K562 (cell line): ENCODE results near the gene HSD3B7. TPM values are rescaled to one million over a fixed set of nuclear protein-coding genes. Genes with fewer than 3 reads are reported as not detected.

Source experiments
- CCNT2 ChIP-seq: IDR thresholded peaks from 2 replicates; pipeline ENCODE4 v1.6.1; 2011; ENCODE audit warnings: borderline replicate concordance, low read depth, mild to moderate bottlenecking, moderate library complexity, mixed read lengths, low read length; ENCODE audit not compliant: insufficient read length; ENCODE audit errors: extremely low read depth
- DIDO1 ChIP-seq: fragments of 450-650 bp; IDR thresholded peaks from 2 replicates; pipeline ENCODE4 v1.6.1; 2016; ENCODE audit warnings: low read depth, missing biosample characterization, missing genetic modification characterization
- E2F5 ChIP-seq: sonication (generic); formaldehyde crosslinking; IDR thresholded peaks from 2 replicates; pipeline ENCODE4 v1.8.0; 2022; ENCODE audit warnings: mild to moderate bottlenecking, missing genetic modification reagents
- HDAC2 ChIP-seq: fragments of 450-650 bp; IDR thresholded peaks from 2 replicates; pipeline ENCODE4 v1.6.1; 2016; ENCODE audit warnings: mild to moderate bottlenecking
- MECOM ChIP-seq: fragments of 250-450 bp; sonication (Bioruptor Pico); IDR thresholded peaks from 2 replicates; pipeline ENCODE4 v1.8.0; 2022; ENCODE audit warnings: inconsistent platforms
- PHF8 ChIP-seq: fragments of 200-600 bp; sonication (generic); IDR thresholded peaks from 2 replicates; pipeline ENCODE4 v1.6.1; 2012; ENCODE audit warnings: mixed run types, mild to moderate bottlenecking, inconsistent platforms, low read length, moderate library complexity, borderline replicate concordance
- SMARCC2 ChIP-seq: fragments of 450-650 bp; IDR thresholded peaks from 2 replicates; pipeline ENCODE4 v1.6.1; 2017; ENCODE audit warnings: antibody characterized with exemption, moderate library complexity, mild to moderate bottlenecking, low read depth
- SRSF1 ChIP-seq: fragments of 200-400 bp; formaldehyde crosslinking; IDR thresholded peaks from 2 replicates; pipeline ENCODE4 v1.6.1; 2017; ENCODE audit warnings: mild to moderate bottlenecking, low read depth, low read length, moderate library complexity
- TCF15 ChIP-seq: fragments of 250-450 bp; sonication (Bioruptor Pico); IDR thresholded peaks from 2 replicates; pipeline ENCODE4 v1.8.0; 2022; ENCODE audit warnings: moderate library complexity, mild to moderate bottlenecking, inconsistent platforms
- ZNF134 ChIP-seq: fragments of 250-450 bp; sonication (Bioruptor Pico); conservative IDR thresholded peaks from 2 replicates; pipeline ENCODE4 v1.4.0; 2020
- ZNF311 ChIP-seq: fragments of 250-450 bp; sonication (Bioruptor Pico); IDR thresholded peaks from 2 replicates; pipeline ENCODE4 v1.4.0; 2020; ENCODE audit warnings: mild to moderate bottlenecking, moderate library complexity
- ZNF512 ChIP-seq: IDR thresholded peaks from 2 replicates; pipeline ENCODE4 v1.6.1; 2016; ENCODE audit warnings: missing genetic modification characterization, missing compliant biosample characterization
- ZNF551 ChIP-seq: fragments of 250-450 bp; sonication (Bioruptor Pico); IDR thresholded peaks from 2 replicates; pipeline ENCODE4 v1.5.0; 2021; ENCODE audit warnings: mild to moderate bottlenecking, moderate library complexity
- ZNF584 ChIP-seq: fragments of 200-800 bp; sonication (Bioruptor generic); IDR thresholded peaks from 2 replicates; pipeline ENCODE4 v1.6.1; 2016; ENCODE audit warnings: low read depth, mild to moderate bottlenecking, missing genetic modification characterization, missing compliant biosample characterization
- polyA plus RNA-seq, 8 experiments: library from polyadenylated mRNA; depleted of rRNA in 4 of 8; stranded (reverse) in 5 of 8; unstranded in 3 of 8; fragments of >200 nt; fragmentation: Nextera tagmentation in 2 of 8; fragmentation: Illumina TruSeq in 1 of 8; extraction: Ambion mirVana in 2 of 8; extraction: Trizol in 1 of 8; gene quantifications; 2 replicates each; pipeline versions ENCODE4 v1.2.1 to v1.2.3, GENCODE V29; 2011 to 2014; ENCODE audit warnings: inconsistent platforms in 1 of 8, missing spikeins in 1 of 8
- total RNA-seq, 7 experiments: library from RNA; depleted of rRNA in 6 of 7; stranded (reverse); fragments of >200 nt in 6 of 7; fragmentation: Illumina TruSeq in 2 of 7; extraction: Trizol in 2 of 7; gene quantifications; 2 replicates each; pipeline versions ENCODE4 v1.2.1 to v1.2.3, GENCODE V29; 2011 to 2021; ENCODE audit warnings: low replicate concordance in 1 of 7
- TF ChIP-seq, protein P1 (sequence below): fragments of 450-650 bp; IDR thresholded peaks from 2 replicates; pipeline ENCODE4 v1.6.1; 2016; ENCODE audit warnings: low read depth
- TF ChIP-seq, protein P2 (sequence below): fragments of 250-450 bp; sonication (Bioruptor Pico); IDR thresholded peaks from 2 replicates; pipeline ENCODE4 v1.6.1; 2021; ENCODE audit warnings: mild to moderate bottlenecking

HSD3B7 gene
- total and polyA plus RNA-seq, 9 of the 15 experiments (the other 6 are each of a cell fraction or from before 2014, with no cell fraction given) = 5.4 to 49.1 (median 23.0) TPM

DNA sequence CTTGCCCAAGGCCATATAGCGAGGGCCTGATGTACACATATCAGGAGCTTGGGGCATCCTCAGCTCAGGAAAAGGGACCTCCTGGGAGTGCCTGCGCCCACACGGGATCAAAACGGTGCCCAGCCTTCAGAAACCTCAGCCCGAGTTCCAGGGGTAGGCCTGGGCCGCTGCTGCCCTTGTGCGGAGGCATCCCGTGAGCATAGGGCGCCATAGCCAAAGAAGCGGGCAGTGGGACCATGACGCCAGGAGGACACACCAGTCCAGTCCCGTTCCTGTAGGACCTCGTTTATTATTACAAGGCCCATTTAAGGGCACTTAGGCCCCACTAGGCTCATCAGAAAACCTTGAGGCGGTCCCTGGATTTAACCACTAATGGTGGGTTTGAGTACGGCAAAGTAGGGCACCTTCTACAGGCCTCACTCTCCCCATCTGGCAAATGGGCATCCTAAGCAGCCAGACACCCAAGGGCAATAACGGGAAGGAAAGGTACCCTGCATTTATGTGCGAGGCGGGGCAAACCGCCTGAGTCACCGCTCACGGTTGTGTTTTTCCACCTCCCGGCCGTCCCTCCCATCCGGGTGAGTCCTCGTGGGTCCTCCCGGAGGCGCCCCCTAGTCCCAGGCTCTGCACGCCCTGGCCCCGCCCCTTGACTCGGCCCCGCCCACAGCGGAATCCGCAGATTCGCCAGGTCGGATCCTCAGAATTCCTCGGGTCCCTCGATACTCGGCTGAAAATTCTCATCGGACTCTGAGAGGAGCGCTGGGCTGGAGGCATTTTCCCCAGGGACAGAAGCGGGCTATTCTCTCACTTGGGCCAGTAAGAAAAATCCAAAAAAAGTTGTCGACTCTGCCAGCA lies 28.2 kb upstream of the HSD3B7 start (continued):
- TF ChIP-seq, protein P1, sequence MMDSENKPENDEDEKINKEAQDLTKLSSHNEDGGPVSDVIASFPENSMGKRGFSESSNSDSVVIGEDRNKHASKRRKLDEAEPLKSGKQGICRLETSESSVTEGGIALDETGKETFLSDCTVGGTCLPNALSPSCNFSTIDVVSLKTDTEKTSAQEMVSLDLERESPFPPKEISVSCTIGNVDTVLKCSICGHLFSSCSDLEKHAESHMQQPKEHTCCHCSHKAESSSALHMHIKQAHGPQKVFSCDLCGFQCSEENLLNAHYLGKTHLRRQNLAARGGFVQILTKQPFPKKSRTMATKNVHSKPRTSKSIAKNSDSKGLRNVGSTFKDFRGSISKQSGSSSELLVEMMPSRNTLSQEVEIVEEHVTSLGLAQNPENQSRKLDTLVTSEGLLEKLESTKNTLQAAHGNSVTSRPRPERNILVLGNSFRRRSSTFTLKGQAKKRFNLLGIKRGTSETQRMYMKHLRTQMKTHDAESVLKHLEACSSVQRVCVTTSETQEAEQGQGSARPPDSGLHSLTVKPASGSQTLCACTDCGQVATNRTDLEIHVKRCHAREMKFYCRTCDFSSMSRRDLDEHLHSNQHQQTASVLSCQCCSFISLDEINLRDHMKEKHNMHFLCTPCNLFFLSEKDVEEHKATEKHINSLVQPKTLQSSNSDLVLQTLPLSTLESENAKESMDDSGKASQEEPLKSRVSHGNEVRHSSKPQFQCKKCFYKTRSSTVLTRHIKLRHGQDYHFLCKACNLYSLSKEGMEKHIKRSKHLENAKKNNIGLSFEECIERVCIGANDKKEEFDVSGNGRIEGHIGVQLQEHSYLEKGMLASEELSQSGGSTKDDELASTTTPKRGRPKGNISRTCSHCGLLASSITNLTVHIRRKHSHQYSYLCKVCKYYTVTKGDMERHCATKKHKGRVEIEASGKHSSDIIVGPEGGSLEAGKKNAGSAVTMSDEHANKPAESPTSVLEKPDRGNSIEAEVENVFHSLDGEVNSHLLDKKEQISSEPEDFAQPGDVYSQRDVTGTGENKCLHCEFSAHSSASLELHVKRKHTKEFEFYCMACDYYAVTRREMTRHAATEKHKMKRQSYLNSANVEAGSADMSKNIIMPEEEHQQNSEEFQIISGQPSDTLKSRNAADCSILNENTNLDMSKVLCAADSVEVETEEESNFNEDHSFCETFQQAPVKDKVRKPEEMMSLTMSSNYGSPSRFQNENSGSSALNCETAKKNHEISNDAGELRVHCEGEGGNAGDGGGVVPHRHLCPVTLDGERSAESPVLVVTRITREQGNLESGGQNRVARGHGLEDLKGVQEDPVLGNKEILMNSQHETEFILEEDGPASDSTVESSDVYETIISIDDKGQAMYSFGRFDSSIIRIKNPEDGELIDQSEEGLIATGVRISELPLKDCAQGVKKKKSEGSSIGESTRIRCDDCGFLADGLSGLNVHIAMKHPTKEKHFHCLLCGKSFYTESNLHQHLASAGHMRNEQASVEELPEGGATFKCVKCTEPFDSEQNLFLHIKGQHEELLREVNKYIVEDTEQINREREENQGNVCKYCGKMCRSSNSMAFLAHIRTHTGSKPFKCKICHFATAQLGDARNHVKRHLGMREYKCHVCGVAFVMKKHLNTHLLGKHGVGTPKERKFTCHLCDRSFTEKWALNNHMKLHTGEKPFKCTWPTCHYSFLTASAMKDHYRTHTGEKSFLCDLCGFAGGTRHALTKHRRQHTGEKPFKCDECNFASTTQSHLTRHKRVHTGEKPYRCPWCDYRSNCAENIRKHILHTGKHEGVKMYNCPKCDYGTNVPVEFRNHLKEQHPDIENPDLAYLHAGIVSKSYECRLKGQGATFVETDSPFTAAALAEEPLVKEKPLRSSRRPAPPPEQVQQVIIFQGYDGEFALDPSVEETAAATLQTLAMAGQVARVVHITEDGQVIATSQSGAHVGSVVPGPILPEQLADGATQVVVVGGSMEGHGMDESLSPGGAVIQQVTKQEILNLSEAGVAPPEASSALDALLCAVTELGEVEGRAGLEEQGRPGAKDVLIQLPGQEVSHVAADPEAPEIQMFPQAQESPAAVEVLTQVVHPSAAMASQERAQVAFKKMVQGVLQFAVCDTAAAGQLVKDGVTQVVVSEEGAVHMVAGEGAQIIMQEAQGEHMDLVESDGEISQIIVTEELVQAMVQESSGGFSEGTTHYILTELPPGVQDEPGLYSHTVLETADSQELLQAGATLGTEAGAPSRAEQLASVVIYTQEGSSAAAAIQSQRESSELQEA = no peak
- TF ChIP-seq SMARCC2 = no peak
- TF ChIP-seq ZNF512 (tag) = no peak
- TF ChIP-seq ZNF551 (CRISPR knock-in tag) = no peak
- no peak for TF ChIP-seq ZNF311 (CRISPR knock-in tag)
- TF ChIP-seq PHF8 = no peak
- TF ChIP-seq E2F5 = no peak
- TF ChIP-seq DIDO1 (tag) = no peak; the same call in 1 of the 2 replicates
- TF ChIP-seq, protein P2, sequence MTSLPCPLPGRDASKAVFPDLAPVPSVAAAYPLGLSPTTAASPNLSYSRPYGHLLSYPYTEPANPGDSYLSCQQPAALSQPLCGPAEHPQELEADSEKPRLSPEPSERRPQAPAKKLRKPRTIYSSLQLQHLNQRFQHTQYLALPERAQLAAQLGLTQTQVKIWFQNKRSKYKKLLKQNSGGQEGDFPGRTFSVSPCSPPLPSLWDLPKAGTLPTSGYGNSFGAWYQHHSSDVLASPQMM = no peak
- TF ChIP-seq HDAC2 = peak; percentile 97
- TF ChIP-seq TCF15 (CRISPR knock-in tag) = no peak
- TF ChIP-seq ZNF134 = no peak
- no peak for TF ChIP-seq SRSF1
- no peak for TF ChIP-seq MECOM (CRISPR knock-in tag)
- no peak for TF ChIP-seq ZNF584 (CRISPR knock-in tag)
- TF ChIP-seq CCNT2 = peak; percentile 17
